ENCODE data around the gene H1-8.
"Not testable (repeated sequence)": the region's sequence is repeated elsewhere in the genome, so short reads cannot be mapped to it uniquely, and the experiment has no call there.

Gene H1-8, protein sequence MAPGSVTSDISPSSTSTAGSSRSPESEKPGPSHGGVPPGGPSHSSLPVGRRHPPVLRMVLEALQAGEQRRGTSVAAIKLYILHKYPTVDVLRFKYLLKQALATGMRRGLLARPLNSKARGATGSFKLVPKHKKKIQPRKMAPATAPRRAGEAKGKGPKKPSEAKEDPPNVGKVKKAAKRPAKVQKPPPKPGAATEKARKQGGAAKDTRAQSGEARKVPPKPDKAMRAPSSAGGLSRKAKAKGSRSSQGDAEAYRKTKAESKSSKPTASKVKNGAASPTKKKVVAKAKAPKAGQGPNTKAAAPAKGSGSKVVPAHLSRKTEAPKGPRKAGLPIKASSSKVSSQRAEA

GRCh38 chr3:129543156-129543790 is at the start of gene H1-8:
TSS of gene H1-8 (plus strand) at chr3:129543175. CDS start at chr3:129543219, 44 bp downstream.
- DNase-seq = no peak

DNA sequence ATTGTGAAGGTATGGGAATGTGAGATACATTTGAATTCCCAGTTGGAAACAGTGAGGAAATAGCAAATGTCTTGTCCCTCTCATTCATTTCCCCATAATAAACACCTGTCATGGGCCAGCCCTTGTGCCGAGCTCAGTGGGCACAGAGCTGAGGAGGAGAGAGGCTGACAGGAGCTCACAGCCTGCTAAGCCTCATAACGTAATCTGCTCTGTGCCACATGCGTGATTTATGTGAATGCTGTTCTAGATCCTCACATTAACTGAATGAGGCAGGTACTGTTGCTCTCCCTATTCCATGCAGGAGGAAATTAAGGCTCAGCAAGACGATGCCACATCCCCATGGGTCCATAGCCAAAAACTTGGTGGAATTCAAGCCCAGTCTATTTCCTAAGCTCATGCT is 49.8 kb upstream of the H1-8 start:
- peak; percentile 92 for DNase-seq

DNA sequence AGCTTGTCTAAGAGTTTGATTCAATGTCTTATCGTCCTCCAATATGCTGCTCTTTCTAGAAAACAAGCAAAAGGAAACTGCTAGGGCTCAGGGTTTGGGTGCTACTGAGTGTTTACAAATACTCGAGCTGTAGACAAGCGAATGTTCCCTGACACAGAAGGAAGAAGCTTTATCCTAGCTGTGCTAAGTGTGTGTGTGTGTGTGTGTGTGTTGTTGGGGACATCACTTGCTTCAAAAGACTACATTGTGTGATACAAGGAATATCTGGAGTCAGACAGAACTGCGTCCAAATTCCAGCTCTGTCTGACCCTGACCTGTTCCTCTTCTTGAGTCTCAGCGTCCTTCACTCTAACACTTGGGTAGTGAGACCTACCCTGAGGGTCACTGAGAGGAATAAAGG is 48.5 kb upstream of the H1-8 start:
- not testable (repeated sequence) for DNase-seq

- DNase-seq = not testable (repeated sequence)
These were observed 47.9 kb upstream of the H1-8 start for GRCh38 chr3:129495006-129495639.

GRCh38 chr3:129497876-129498275 is 45.1 kb upstream of the H1-8 start:
- not testable (repeated sequence) for DNase-seq

GRCh38 chr3:129498603-129499488 is 44.1 kb upstream of the H1-8 start:
- not testable (repeated sequence) for DNase-seq

DNA sequence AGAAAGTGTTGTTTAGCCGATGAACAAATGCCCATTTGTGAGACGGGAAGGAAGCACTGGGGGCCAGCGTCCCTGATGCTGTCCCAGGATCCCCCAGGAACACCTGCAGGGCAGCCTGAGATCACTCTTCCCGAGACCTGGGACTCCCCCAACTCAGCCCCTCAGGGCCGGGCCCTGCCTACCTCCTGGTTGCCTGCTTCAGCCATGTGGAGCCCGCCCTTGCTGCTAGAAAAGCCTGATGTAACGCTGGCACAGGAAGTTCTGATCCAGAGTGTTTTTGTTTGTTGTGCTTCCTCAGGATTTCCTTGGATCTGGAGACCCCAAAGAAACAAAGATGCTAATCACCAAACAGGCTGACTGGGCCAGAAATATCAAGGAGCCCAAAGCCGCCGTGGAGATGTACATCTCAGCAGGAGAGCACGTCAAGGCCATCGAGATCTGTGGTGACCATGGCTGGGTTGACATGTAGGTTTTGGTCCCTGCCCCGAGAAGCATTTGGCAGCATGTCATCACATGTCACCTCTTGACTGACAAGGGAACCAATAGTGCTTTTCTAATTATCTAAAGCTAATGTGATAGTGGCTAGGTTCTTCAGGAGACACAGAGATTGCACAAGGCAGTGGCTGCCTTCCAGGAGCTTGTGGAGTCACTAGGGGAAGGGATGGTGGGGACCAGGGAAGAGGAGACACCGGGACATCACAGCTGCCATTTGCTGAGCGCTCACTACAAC is 43.2 kb upstream of the H1-8 start:
- not testable (repeated sequence) for DNase-seq

GRCh38 chr3:129500334-129500658 is 42.7 kb upstream of the H1-8 start:
- DNase-seq = no peak

DNA sequence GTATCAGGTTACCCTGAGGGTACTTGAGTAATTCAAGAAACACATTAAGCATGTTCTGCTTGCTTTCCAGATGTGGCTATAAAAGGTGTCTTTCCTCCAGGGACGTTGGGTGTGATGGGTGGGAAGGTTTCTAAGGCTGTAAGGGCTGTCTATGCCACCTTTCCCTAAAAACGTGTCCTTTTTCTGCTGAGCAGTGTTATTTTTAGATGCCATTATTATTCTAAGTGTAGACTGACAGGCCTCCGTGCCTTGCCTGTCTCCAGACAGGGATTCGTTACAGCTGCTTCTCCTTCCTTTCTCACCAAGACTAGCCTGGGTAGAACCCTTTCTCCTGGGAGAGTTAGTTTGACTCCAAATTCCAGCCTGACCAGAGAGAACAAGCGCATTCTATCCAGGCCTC is 41.3 kb upstream of the H1-8 start:
- DNase-seq = no peak

GRCh38 chr3:129502641-129503408 is 40.1 kb upstream of the H1-8 start:
- DNase-seq = peak; percentile 83

DNA sequence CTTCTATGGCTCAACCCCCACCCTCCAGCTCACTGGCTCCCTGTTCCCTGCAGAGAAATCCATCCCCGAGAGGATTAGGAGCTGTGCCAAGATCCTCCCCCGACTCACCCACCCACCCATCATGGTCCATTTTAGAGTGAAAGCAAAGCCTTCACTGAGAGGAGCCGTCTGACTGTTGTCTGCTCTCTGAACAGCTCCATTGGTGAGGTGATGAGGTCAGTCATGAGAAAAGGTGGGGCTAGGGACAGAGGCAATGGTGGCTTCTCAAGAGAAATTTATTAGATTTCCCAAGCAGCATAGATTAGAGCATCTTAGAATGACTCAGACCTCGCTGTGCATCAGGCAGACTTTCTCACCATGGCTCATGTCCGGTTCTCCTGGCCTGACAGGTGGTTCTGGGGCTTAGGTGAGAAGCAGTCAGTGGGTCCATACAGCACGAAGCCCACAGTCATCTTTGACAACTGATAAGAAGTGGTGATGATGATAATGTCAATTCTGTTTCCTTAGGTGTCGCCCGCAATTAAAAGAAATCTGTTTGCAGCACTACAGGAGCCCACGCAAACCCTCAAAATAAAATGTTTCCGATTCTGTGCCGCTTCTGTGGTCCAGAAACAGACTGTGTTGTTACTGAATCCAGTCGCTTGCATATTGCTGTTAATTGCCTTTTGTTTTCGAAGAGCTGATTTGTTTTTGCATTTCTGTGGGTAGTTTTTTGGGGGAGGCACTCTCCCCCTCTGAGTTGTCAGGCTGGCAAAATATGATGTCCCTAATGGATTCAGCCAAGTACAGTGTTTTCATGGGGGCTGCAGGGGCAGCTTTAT is 39.3 kb upstream of the H1-8 start:
- peak; percentile 94 for DNase-seq

GRCh38 chr3:129504471-129505100 is 38.4 kb upstream of the H1-8 start:
- no peak for DNase-seq

- DNase-seq = no peak
These were observed 37.6 kb upstream of the H1-8 start for GRCh38 chr3:129505341-129505740.

DNA sequence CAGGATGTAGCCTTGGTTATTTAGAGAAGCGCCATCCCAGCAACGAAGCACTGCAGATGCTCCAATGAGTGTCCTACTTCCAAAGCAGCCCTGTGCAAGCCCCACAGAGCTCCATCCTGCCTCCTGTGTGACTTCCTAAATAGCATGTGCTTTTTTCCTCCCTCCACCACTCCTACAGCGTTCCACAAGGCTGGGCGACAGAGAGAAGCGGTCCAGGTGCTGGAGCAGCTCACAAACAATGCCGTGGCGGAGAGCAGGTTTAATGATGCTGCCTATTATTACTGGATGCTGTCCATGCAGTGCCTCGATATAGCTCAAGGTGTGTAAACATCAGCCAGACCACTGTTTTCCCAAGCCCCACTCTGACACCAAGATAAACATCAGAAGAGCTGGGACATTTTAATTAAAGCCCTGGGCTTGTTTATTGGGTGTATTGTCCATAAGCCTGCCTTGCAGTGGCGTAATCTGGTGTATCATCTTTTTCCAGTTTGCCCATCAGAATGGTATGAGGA is 36.7 kb upstream of the H1-8 start:
- no peak for DNase-seq

GRCh38 chr3:129507181-129507831 is 35.7 kb upstream of the H1-8 start:
- DNase-seq = no peak

GRCh38 chr3:129512595-129512994 is 30.4 kb upstream of the H1-8 start:
- no peak for DNase-seq

- DNase-seq = no peak
These were observed 29.3 kb upstream of the H1-8 start for GRCh38 chr3:129513705-129514104.

DNA sequence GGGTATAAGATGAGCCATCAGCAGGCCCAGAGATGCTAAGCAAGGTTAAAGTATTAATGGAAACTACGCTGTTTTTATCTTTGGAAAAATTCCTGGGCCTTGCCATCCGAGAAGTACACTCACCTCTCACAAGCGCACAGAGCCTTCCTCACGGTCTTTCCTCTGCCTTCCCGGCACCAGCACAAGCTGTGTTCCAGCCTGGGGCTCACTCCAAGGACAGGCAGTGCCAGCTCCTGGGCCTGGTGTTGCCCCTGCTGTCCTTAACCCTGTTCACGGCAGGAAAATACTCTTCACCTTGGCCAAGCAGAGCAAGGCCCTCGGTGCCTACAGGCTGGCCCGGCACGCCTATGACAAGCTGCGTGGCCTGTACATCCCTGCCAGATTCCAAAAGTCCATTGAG is 28.9 kb upstream of the H1-8 start:
- DNase-seq = no peak

GRCh38 chr3:129514563-129514962 is 28.4 kb upstream of the H1-8 start:
- DNase-seq = no peak

Data from NCI-H82 (cell line).